Brain microvascular endothelial cell (primary cell): ENCODE data around the gene TKTL1.

Experiments used
- DNase-seq: peaks from one replicate; pipeline ENCODE4 v3.0.0-alpha.2; 2020
- H3K27ac ChIP-seq: fragments of 250-450 bp; sonication (Bioruptor Pico); 2 replicates; pipeline ENCODE4 v1.5.1; 2020; ENCODE audit warnings: mild to moderate bottlenecking, moderate library complexity
- H3K27me3 ChIP-seq: fragments of 250-450 bp; sonication (Bioruptor Pico); replicated peaks from 2 replicates; pipeline ENCODE4 v1.5.1; 2020; ENCODE audit warnings: mild to moderate bottlenecking
- H3K36me3 ChIP-seq: fragments of 250-450 bp; sonication (Bioruptor Pico); replicated peaks from 2 replicates; pipeline ENCODE4 v1.5.1; 2020; ENCODE audit warnings: mild to moderate bottlenecking
- H3K4me3 ChIP-seq: 2 replicates; pipeline ENCODE4 v1.5.1; 2011; ENCODE audit warnings: low read depth, mild to moderate bottlenecking, control low read depth, low read length, moderate library complexity
- in situ Hi-C: cut with HindIII; loops from 2 replicates; pipeline ENCODE4 v1.10.0; 2017; ENCODE audit warnings: low sequenced_read_pairs, low pct_ligation_motif_present
- TF ChIP-seq, protein P1 (sequence below): IDR thresholded peaks from 2 replicates; pipeline ENCODE4 v1.5.1; 2011; ENCODE audit warnings: low read depth, mild to moderate bottlenecking, moderate library complexity, low read length, control low read depth, inconsistent platforms; ENCODE audit errors: missing control alignments

TKTL1 gene

DNA sequence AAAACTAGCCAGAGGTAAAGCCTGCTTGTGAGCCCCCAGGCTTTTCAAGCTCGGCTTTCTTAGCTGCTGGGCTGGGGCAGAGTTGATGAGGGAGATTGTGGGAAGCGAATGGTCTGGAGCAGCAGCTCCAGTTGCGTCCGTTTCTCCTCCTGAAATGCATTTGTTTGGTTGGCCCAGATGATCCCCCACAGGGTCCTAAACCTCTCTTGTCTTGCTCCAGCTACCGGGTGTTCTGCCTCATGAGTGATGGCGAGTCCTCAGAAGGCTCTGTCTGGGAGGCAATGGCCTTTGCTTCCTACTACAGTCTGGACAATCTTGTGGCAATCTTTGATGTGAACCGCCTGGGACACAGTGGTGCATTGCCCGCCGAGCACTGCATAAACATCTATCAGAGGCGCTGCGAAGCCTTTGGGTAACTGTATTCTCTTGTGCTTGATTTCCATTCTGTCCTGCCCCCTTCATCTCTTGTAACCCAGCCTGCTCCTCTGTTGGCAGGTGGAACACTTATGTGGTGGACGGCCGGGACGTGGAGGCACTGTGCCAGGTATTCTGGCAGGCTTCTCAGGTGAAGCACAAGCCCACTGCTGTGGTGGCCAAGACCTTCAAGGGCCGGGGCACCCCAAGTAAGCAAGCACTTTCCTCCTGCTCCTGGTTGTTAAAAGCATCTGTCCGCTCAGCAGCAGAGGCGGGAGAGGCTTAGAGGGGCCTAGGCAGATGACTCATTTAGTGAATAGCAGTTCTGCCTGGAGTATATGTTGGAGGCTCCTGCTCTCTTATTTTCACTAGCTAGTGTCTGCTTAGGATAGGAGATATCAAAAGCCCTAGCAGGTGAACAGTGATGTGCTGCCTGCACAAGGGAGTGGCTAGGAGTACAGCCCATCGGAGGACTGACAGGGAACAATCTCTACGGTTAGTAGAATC lies 15.3 kb downstream of the TKTL1 start:
- H3K27ac ChIP-seq = no peak overlapping the region
- no peak overlapping the region for H3K4me3 ChIP-seq
- H3K36me3 ChIP-seq = no peaks in the 10 kb centered on the region
- TF ChIP-seq, protein P1, sequence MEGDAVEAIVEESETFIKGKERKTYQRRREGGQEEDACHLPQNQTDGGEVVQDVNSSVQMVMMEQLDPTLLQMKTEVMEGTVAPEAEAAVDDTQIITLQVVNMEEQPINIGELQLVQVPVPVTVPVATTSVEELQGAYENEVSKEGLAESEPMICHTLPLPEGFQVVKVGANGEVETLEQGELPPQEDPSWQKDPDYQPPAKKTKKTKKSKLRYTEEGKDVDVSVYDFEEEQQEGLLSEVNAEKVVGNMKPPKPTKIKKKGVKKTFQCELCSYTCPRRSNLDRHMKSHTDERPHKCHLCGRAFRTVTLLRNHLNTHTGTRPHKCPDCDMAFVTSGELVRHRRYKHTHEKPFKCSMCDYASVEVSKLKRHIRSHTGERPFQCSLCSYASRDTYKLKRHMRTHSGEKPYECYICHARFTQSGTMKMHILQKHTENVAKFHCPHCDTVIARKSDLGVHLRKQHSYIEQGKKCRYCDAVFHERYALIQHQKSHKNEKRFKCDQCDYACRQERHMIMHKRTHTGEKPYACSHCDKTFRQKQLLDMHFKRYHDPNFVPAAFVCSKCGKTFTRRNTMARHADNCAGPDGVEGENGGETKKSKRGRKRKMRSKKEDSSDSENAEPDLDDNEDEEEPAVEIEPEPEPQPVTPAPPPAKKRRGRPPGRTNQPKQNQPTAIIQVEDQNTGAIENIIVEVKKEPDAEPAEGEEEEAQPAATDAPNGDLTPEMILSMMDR = no peak
- H3K27me3 ChIP-seq = no peaks in the 10 kb centered on the region
- in situ Hi-C loops = no loop called here
- no peak for DNase-seq

DNA sequence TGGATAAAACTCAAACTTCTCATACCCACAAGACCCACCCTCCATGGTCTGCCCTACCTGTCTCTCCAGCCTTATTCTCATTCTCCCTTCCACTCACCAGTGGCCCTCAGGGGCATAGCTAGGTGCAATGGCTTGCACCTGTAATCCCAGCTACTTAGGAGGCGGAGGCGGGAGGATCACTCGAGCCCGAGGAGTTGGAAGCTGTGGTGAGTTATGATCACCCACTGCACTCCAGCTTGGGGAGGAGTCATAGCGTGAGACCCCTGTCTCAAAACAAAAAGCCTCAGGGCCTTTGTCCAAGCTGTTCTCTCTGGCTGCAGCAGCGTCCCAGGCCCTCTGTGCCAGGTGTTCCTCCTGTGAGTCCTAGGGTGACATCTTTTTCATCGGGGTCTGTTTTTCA lies 16.5 kb downstream of the TKTL1 start:
- Histone ChIP-seq H3K36me3 (no peaks in the 10 kb centered on the region), H3K27ac (no peak overlapping the region), H3K27me3 (no peaks in the 10 kb centered on the region), H3K4me3 (no peak overlapping the region)
- no peak for DNase-seq
- in situ Hi-C loops = no loop called here
- TF ChIP-seq, protein P1 = no peak

GRCh38 chrX:154313147-154313546 lies 17.6 kb downstream of the TKTL1 start:
- no peaks in the 10 kb centered on the region for H3K27me3 ChIP-seq
- H3K36me3 ChIP-seq = no peaks in the 10 kb centered on the region
- in situ Hi-C loops = no loop called here
- TF ChIP-seq, protein P1 = no peak
- DNase-seq = no peak
- H3K27ac ChIP-seq = no peak overlapping the region
- no peak overlapping the region for H3K4me3 ChIP-seq

- DNase-seq = no peak
- Histone ChIP-seq H3K27ac (no peak overlapping the region), H3K4me3 (no peak overlapping the region), H3K27me3 (no peaks in the 10 kb centered on the region), H3K36me3 (no peaks in the 10 kb centered on the region)
- TF ChIP-seq, protein P1 = no peak
- in situ Hi-C loops = no loop called here
Observed at GRCh38 chrX:154315416-154315815, 19.8 kb downstream of the TKTL1 start.

- Histone ChIP-seq H3K4me3 (no peak overlapping the region), H3K27ac (no peak overlapping the region), H3K27me3 (peaks cover under 1% of the 10 kb centered on the region), H3K36me3 (no peaks in the 10 kb centered on the region)
- in situ Hi-C loops = no loop called here
- TF ChIP-seq, protein P1 = peak; percentile 71
- DNase-seq = no peak
Observed at GRCh38 chrX:154317391-154317995, 21.9 kb downstream of the TKTL1 start.
